Measurements from ENCODE around the gene ERCC2.

The ERCC2 gene

GRCh38 chr19:45306040-45306439, 64.3 kb downstream of the ERCC2 start:
- DNase-seq (ENCODE audit: extremely low read depth, low read depth), result no peak
- no peak for TF ChIP-seq CTCF (IDR thresholded peaks at IDR 0.05; ENCODE audit: low read depth, low read length)

DNA sequence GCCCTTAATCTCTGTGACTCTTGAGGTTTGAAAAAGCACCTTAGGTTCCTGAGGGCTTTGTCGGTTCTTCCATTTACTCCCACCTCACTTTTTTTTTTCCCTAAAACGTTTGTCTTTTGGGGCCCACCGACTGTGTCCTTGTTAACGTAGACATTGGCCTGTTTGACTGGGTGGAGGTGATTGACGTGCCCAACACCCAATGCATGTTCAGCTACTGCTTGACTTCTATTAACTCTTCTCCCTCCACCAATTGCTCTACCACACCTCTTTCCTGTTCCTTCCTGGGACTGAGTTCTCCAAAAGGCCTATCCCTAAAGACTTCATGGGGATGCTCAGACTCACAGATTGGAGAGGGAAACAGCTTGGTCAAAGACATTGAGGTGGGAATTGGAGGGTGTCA, 65.0 kb downstream of the ERCC2 start:
- no peak for TF ChIP-seq CTCF (IDR thresholded peaks at IDR 0.05; ENCODE audit: low read depth, low read length)
- no peak for DNase-seq (ENCODE audit: extremely low read depth, low read depth)

DNA sequence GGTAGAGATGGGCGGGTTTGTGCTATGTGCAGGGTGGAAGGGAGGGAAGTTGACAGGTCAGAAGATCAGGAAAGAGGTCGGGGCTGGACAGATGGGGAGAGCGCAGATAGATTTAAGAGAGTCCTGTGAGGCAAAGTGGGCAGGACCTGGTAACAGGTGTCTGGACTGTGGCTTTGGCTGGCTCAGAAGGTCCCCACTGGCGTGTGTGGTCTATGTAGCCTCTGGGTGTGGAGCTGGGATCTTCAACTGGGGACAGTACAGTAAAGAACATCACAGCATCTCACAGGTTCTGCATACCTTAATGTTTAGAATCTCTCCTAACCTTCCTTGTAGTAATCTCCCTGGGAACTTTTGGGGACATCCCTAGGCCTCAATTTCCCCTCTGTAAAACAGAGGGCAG, 65.4 kb downstream of the ERCC2 start:
- DNase-seq (ENCODE audit: extremely low read depth, low read depth), result no peak
- TF ChIP-seq CTCF (IDR thresholded peaks at IDR 0.05; ENCODE audit: low read depth, low read length), result no peak

DNA sequence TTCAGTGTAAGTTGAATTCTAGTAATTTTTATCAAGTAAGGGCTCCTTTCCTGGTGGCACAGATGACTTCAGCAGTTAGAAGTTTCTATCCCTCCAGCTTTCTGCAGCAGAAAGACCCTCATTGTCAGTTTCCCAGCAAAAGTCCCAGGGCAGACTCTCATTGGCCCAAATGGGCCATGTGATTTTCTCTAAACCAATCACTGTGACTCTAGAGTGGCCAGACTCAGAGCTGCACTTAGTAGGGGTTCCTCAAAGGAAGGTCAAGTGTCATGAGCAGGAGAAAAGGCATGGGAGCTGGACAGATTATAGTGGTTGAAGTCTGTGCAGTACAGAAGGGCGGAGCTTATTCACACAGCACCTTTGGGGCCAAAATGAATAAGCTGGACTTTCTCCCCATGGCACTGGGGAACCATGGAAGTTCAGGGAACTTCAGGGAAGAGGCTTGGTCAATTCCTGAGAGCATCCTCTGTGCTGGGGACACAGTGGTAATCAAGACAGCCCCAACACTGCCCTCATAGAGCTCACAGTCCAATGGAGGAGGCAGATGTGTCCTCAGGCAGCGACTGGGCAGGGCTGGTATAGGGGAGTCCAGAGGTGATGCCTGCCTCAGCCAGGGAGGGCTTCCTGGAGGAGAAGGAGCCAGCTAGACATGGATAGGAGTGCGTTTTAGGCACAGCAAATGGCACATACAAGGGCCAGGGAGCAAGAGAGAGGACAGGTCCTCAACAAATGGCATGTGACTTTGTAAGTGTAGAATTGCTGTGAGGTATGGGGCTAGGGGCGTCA, 66.0 kb downstream of the ERCC2 start:
- no peak for DNase-seq (ENCODE audit: extremely low read depth, low read depth)

GRCh38 chr19:45303269-45304060, 66.9 kb downstream of the ERCC2 start:
- TF ChIP-seq CTCF (IDR thresholded peaks at IDR 0.05; ENCODE audit: low read depth, low read length), result no peak
- no peak for DNase-seq (ENCODE audit: extremely low read depth, low read depth)

More for the DNA sequence above, 66.0 kb downstream of the ERCC2 start:
- no peak for TF ChIP-seq CTCF (IDR thresholded peaks at IDR 0.05; ENCODE audit: low read depth, low read length)

DNA sequence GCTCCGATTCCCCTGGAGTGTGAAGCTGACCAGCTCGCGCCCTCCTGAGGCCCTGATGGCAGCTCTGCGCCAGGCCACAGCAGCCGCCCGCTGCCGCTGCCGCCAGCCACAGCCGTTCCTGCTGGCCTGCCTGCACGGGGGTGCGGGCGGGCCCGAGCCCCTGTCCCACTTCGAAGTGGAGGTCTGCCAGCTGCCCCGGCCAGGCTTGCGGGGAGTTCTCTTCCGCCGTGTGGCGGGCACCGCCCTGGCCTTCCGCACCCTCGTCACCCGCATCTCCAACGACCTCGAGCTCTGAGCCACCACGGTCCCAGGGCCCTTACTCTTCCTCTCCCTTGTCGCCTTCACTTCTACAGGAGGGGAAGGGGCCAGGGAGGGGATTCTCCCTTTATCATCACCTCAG, 68.0 kb downstream of the ERCC2 start:
- no peak for DNase-seq (ENCODE audit: extremely low read depth, low read depth)
- TF ChIP-seq CTCF (IDR thresholded peaks at IDR 0.05; ENCODE audit: low read depth, low read length), result no peak

Data from AG09319 (cell line).